GM20431 (cell line): ENCODE data around the gene DNAJC3.
"Not testable (repeated sequence)": the region's sequence is repeated elsewhere in the genome, so short reads cannot be mapped to it uniquely, and the experiment has no call there.

ENCODE experiments used
- in situ Hi-C: fragments of 300-500 bp; cut with MseI, MboI; formaldehyde crosslinking; loops from one replicate; pipeline ENCODE4 v1.15.0; 2020; ENCODE audit warnings: low sequenced_read_pairs; ENCODE audit not compliant: unreplicated experiment

Gene DNAJC3

GRCh38 chr13:95660981-95661581 lies 15.9 kb upstream of the DNAJC3 start:
- in situ Hi-C loops, result no loop called here

- in situ Hi-C loops, result not testable (repeated sequence)
Measured at GRCh38 chr13:95667235-95667634, 9.7 kb upstream of the DNAJC3 start.

GRCh38 chr13:95671597-95671996 lies 5.3 kb upstream of the DNAJC3 start:
- in situ Hi-C loops, result no loop called here

- in situ Hi-C loops, result no loop called here
Measured at GRCh38 chr13:95676105-95676761, 706 bp upstream of the DNAJC3 start.

- in situ Hi-C loops, result no loop called here
Measured at GRCh38 chr13:95677564-95678266, 776 bp downstream of the DNAJC3 start.

- in situ Hi-C loops, result no loop called here
Measured at GRCh38 chr13:95678967-95679366, 2.0 kb downstream of the DNAJC3 start.

GRCh38 chr13:95679722-95680121 lies 2.8 kb downstream of the DNAJC3 start:
- in situ Hi-C loops, result no loop called here

GRCh38 chr13:95684418-95684817 lies 7.5 kb downstream of the DNAJC3 start:
- in situ Hi-C loops, result no loop called here

- in situ Hi-C loops, result not testable (repeated sequence)
Measured at GRCh38 chr13:95684960-95685359, 8.0 kb downstream of the DNAJC3 start.

- in situ Hi-C loops, result no loop called here
Measured at GRCh38 chr13:95689582-95689926, 12.6 kb downstream of the DNAJC3 start.

GRCh38 chr13:95690986-95691385 lies 14.0 kb downstream of the DNAJC3 start:
- in situ Hi-C loops, result not testable (repeated sequence)

- in situ Hi-C loops, result no loop called here
Measured at GRCh38 chr13:95697052-95697680, 20.2 kb downstream of the DNAJC3 start.

GRCh38 chr13:95698047-95698749 lies 21.3 kb downstream of the DNAJC3 start:
- in situ Hi-C loops, result no loop called here

GRCh38 chr13:95703576-95703975 lies 26.6 kb downstream of the DNAJC3 start:
- in situ Hi-C loops, result no loop called here

GRCh38 chr13:95704510-95704909 lies 27.6 kb downstream of the DNAJC3 start:
- in situ Hi-C loops, result no loop called here

- in situ Hi-C loops, result no loop called here
Measured at GRCh38 chr13:95706356-95706755, 29.4 kb downstream of the DNAJC3 start.

- in situ Hi-C loops, result no loop called here
Measured at GRCh38 chr13:95707035-95707434, 30.1 kb downstream of the DNAJC3 start.

- in situ Hi-C loops, result no loop called here
Measured at GRCh38 chr13:95707442-95708390, 30.8 kb downstream of the DNAJC3 start.

- in situ Hi-C loops, result no loop called here
Measured at GRCh38 chr13:95708391-95708774, 31.4 kb downstream of the DNAJC3 start.
